Measurements from ENCODE around the gene PREX1. TPM values are rescaled to one million over a fixed set of nuclear protein-coding genes. Genes with fewer than 3 reads are reported as not detected.

Gene PREX1
- total and polyA plus RNA-seq, 2 donors (not counting 3 experiments of a cell fraction or from before 2014, with no cell fraction given): 51.3 to 72.9 TPM

DNA sequence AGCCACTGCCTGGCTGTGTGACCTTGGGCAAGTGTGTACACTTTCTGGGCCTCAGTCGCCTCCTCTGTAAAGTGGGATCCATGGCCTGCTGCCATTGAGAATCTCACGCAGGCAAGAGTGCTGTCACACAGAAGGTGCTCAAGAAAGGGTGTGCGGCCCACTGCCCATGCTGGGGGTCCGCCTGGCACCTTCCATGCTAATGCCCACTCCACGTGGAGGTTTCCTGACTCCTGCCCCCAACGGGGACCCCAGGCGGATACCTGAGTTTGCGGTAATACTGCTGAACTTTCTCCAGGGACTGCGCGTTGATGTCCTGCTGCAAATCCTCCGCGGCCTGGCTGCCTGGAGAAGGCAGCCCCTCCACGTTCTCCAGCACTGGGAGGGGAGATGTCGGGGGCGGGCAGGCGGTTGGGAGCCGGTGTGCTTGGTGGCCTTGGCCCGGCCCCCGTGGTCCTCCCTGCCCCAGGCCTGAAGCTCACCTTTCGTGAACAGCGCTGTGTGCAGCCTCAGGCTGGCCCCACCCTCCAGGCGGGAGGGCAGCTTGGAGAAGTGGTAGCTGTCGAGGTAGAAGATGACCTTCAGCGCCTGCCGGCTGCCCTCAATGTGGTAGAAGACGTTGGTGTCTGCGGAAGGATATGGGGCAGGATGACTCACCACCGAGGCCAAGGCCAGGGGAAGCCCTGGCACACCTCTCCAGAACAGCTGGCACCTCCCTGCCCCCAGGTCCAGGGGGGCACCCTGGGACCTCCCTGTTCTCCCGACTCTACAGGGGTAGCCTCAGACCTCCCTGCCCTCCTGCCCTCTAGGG, 195.6 kb downstream of the PREX1 start:
- no peaks in the 10 kb centered on the region for H3K27me3 ChIP-seq (ENCODE audit: control insufficient read depth in 2 of 2, insufficient read depth in 2 of 2, low read length in 2 of 2)
- no peaks in the 10 kb centered on the region for H3K9me1 ChIP-seq (replicated peaks; ENCODE audit: control insufficient read depth, extremely low read depth, insufficient read depth, low read length)
- H3K9ac ChIP-seq (replicated peaks; ENCODE audit: extremely low read depth, insufficient read depth, low read length): no peak overlapping the region
- intact Hi-C loops (cut with micrococcal nuclease): no loop called here
- H3K4me3 ChIP-seq (replicated peaks in 1 of 3; ENCODE audit: insufficient read depth in 1 of 3, low read depth in 1 of 3, low read length in 3 of 3): no peak overlapping the region
- H3K36me3 ChIP-seq (ENCODE audit: control insufficient read depth in 2 of 2, extremely low read depth in 1 of 2, insufficient read depth in 2 of 2, low read length in 2 of 2): peaks cover 0 to 48% of the 10 kb centered on the region in 2 experiments
- no peaks in the 10 kb centered on the region for H4K20me1 ChIP-seq (replicated peaks; ENCODE audit: control insufficient read depth, extremely low read depth, insufficient read depth, low read length)
- DNase-seq (ENCODE audit: low read depth, low spot score) (no peak), FAIRE-seq (no peak)
- CTCF ChIA-PET: interaction anchor here (2.2 kb wide), 1 partner anchor 12 kb away, joined by 11 read pairs; no protein-coding TSS in a partner anchor
- no peaks in the 10 kb centered on the region for H3K9me3 ChIP-seq (replicated peaks; ENCODE audit: control insufficient read depth, insufficient read depth, low read length)
- BruUV-seq (replicated peaks): no TSS peak
- no peak overlapping the region for H3K4me2 ChIP-seq (ENCODE audit: insufficient read depth, low read length)
- no peaks in the 10 kb centered on the region for H3K79me2 ChIP-seq (ENCODE audit: control insufficient read depth, insufficient read depth, low read length)
- TF ChIP-seq EZH2 (IDR thresholded peaks at IDR 0.05; ENCODE audit: borderline replicate concordance, low read depth, low read length, severe bottlenecking) (no peak), FOS (IDR thresholded peaks at IDR 0.05; ENCODE audit: borderline replicate concordance, insufficient read depth, low read length) (no peak), POLR2A (IDR thresholded peaks at IDR 0.05; ENCODE audit: low read depth, low read length) (no peak), JUN (IDR thresholded peaks at IDR 0.05; ENCODE audit: borderline replicate concordance, insufficient read depth, insufficient read length, low read depth) (no peak), GATA2 (IDR thresholded peaks at IDR 0.05; ENCODE audit: insufficient read depth, insufficient read length, low read depth, low read length) (no peak), POLR2AphosphoS5 (IDR thresholded peaks at IDR 0.05; ENCODE audit: insufficient read depth, low read depth, low read length) (no peak), MYC (IDR thresholded peaks at IDR 0.05; ENCODE audit: low read depth, low read length) (no peak), CTCF (IDR thresholded peaks at IDR 0.05; ENCODE audit: extremely low read depth in 1 of 2, insufficient read depth in 1 of 2, low read depth in 1 of 2, low read length in 2 of 2) (no peak)
- TF ChIP-seq, protein P1, sequence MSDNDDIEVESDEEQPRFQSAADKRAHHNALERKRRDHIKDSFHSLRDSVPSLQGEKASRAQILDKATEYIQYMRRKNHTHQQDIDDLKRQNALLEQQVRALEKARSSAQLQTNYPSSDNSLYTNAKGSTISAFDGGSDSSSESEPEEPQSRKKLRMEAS (IDR thresholded peaks at IDR 0.05; ENCODE audit: insufficient read depth, insufficient read length): no peak
- no peak overlapping the region for H2AFZ ChIP-seq (ENCODE audit: low read depth, low read length)
- dilution Hi-C loops (cut with MboI; ENCODE audit: extremely low pct_ligation_motif_present, low sequenced_read_pairs): no loop called here
- H3K4me1 ChIP-seq (ENCODE audit: control insufficient read depth, extremely low read depth, insufficient read depth, low read length): peaks cover 6% of the 10 kb centered on the region
- POLR2A ChIA-PET: no interaction called here
- H3K27ac ChIP-seq (ENCODE audit: insufficient read depth, low read depth, low read length): no peak overlapping the region
